HG03135 (cell line): ENCODE measurements around the gene FRMD3.

Experiments
- ATAC-seq: cut with Tn5 transposase; IDR thresholded peaks from one replicate; pipeline ENCODE4 v1.9.1; 2021; ENCODE audit warnings: mild to moderate bottlenecking, moderate library complexity; ENCODE audit not compliant: unreplicated experiment

FRMD3 gene

DNA sequence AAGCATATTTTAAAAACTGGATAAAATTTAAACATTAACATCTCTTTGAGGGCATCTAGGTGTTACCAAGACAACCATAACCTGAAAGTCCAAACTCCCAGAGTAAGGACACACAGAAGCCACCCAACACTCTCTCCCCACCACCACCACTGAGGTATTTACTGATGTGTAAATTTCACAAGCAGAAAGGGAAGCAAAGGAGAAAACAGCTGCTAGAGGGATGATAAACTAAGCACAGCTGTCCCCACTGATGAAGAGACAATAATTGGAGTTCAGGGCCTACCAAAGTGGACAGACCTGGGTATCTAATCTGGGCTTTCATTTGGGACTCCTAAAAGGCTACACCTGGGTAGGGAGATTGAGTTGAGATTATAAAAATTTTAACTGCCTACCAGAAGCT, 63.6 kb downstream of the FRMD3 start:
- ATAC-seq, result no peak

DNA sequence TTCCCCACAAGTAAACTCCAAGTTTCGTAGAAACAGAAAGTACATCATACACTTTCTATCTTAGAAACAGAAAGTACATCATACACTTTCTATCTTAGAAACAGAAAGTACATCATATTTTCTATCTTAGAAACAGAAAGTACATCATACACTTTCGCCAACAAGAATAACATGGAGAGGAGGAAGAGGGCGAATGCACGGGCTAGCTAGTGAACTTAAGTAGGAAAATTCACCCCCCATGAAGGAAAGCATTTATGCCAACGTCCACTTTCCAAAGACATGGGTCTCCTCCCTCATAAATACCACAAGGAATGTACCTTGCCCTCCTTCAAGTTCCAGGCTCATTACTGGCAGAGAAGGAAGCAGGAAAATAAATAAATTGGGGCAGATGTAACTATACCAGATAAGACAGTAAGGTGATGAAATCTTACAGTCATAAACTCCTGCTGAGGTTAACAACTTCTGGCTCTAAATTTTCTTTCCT, 64.7 kb downstream of the FRMD3 start:
- peak; percentile 89 for ATAC-seq

DNA sequence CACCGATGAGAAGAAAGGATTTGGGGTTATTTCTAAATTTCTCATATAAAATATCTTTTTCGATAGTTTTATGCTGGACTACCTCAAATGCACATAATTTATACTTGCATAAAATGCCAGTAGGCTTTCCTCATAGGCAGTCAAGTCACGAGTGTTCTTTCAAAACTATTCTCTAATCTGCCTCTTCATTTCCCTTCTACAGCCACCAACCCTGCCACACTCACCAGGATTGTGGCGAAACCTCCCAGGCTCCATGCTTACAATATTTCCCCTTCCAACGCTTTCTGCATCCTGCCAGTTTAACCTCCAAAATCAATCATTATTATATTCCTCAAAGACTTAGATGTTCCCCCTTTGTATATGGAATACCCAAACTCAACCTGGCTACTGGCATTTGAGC, 65.4 kb downstream of the FRMD3 start:
- ATAC-seq, result no peak

DNA sequence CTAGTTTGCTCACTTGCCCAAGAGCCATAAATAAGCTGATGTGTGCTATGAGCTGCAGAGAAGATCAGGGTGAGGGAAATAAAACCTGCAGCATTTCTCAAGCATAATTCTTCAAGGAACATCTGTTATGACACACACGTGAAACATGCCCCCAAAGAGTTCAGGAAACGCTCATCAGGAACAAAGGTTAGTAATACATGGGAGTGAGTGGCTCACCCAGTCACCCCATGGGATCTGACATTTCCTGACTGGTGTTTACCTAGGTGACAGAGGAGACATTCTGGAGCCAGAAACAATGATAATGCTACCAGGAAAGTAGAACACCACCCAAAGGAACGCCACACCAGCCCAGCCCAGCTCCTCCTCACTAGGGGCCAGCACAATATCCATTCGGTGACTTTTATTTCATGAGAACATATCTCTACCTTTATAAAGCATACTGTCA, 66.0 kb downstream of the FRMD3 start:
- ATAC-seq, result no peak

DNA sequence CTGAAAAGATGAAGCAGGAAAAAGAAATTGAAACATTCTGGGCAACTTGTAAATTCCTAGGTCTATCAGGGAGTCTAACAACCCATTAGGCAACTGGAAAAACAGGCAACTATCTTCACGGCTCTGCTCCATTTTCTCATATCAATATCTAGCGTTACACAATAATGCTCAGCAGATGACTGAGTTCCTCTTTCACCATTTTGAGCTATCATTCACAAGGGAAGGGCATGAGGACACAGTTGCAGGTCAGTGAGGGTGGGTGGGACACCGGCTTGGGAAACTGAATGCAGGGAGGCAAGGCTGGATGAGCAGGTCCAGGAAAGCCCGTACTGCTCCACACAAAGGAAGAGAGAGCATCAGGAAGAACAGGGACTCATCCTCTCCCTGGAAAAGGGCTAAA, 67.0 kb downstream of the FRMD3 start:
- no peak for ATAC-seq

DNA sequence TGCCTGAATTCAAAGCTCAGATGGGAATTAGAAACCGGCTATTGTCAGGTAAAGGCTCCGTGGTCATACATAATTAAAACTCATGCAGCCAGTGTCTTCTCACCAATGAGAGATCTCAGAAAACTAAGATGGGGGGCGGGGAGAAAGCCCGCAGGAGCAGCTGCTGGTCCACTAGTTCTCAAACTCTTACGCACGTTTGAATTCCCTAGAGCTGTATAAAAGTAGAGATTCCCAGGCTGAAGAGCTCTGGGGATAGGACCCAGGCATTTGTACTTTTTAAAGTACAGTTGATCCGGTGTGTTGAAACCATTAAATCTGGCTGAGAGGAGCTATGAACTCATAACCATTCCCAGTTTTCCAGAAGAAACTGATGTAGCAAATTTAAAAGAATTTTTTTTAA, 68.5 kb downstream of the FRMD3 start:
- no peak for ATAC-seq

DNA sequence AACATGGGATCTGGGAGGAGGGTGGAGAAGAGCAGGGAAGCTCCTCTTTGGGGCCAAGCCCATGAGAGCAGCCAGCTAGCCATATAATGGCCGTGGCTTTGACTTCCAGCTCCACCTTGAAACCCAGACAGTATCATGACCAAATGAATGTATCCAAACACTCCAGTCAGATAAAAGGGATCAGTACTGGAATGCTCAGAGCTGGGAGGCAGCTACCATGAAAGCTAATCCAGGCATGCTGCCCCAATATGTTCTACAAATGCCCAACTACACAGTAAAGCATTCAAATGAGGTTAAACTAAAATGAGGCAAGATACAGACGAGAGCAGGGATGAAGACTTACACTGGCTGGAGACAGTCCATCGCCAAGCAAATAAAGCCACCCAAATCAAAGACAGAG, 69.4 kb downstream of the FRMD3 start:
- no peak for ATAC-seq

DNA sequence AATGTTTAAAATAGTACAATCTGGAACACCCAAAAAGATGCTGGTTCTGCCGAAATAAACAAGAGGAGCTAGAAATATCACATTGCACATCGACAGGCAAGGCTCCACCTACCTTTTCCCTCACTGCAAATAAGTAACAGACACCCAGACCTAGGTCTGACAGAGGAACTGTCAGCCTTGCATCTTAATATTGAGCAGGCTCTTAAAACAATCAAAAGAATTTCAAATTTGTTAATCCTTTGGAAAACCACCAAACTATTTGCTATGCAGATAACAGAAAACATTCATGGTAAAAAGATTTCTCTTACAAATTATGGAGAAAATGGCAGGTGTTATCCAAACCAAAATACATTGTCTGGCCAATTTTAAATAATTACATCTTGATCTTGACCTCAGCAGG, 71.3 kb downstream of the FRMD3 start:
- no peak for ATAC-seq

DNA sequence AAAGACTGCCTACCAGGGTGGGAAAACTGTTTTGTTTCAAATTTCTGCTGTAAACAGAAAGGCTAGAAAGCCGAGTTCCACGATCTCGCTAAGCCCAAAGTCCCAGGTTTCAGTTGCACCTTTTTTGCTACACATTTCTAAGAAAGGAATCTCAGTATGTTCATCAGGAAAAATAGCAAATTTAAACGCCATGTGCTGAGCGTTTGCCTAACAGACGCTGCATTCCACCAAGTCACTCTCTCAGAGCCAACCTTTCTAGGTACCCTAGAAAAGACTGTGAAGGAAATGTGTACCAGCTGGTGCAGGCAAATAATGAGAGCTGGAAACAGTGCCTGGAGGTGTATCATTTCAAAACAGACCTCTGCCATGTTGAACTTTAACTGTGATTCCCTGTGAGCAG, 71.8 kb downstream of the FRMD3 start:
- ATAC-seq, result no peak

DNA sequence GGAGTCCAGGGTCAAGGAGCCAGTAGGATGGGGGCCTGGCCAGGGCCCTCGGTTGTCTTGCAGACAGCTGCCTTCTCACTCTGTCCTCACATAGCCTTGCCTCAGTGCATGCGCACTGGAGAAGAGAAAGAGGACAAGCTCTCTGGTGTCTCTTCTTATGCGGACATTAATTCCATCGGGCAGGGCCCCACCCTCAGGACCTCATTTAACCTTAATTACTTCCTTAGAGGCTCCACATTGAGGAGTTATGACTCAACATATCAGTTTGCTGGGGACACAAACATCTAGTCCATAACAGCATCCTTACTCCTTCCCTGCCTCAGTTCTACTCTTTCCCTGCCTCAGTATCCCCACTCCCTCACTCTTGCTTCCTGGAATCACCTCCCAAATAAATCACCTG, 78.4 kb downstream of the FRMD3 start:
- ATAC-seq, result no peak

DNA sequence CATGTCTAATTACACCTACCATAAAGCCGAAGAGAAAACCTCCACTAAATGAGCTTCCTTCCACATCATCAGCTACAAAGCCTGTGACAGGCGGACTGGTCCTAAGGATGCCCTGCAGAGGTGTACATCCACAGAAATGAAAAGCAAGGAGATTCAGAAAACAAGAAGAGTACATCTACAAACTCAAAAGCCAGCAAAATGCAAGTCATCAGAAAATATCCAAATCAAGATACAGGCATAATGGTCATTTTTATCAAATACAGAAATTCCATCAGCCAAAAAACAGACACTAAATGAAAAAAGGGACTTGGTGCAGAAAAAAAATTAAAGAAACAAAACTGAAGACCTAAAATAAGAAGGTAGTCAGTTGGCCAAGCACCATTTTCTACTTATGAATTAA, 79.7 kb downstream of the FRMD3 start:
- no peak for ATAC-seq

DNA sequence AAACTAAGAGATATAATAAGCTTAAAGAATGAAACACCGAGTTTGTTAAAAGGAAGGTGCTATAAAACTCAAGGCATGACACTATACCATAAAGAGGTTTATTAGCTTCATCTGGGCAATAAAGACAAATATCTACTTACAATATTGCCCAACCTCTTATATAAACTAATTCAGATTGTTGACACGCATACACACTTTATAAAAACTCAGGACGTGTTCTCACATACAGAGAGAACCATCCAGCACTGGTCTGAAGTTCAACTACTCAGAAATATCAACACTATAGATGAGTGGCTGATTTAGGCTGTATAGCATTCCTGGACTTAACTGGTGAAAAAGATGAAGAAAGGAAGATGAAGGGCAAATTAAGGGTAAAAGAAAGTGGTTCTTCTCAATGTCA, 81.2 kb downstream of the FRMD3 start:
- ATAC-seq, result no peak

DNA sequence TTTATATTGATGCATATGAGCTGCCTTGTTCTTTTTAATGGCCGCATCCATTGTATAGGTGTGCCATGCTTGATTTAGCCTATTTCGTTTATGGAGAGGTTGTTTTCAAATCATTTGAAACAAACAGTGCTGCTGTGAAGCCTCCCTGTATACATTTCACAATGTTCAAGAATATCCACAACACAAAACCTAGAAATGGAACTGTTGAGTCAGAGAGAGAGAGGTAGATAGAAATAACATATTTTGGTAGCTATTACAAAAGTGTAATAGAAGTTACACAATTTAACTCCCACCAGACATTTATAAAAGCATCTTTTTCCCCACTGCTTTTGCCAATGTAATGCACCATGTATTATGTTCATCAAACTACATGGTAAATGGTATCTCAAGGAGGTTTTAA, 82.0 kb downstream of the FRMD3 start:
- no peak for ATAC-seq

DNA sequence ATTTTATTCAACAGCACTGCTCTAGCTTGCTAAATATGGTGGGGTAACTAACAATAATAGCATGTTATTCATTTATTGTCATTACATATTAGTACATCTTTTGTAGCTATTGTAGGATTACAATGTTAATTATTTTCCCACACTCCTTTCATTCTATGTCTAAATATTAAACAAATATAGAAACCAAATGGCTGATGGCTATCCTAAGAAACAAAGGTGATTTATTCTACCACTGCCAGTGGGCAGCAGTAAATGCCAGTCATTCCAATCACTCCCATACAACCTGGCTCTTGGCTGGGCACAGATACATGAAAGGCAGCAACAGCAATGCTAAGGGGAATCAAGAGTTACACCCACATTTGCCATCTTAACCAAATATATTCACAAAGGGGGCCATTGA, 84.1 kb downstream of the FRMD3 start:
- ATAC-seq, result no peak

DNA sequence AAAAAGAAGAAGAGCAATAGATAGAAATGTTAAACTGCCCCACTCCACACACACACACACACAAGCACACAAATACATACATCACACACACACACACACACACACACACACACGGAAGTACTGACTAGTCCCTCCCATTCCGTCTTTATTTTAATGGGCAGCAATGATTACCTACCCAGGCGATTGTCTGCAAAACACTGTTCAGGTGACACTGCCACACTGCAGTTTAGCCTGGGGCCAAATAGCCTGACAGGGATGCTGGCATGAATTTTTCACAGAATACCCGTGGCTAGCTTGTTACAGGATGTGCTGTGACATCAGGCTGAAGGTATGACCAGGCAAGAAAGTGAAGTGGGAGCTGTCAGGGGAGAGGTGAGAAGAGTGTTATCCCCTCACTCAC, 86.9 kb downstream of the FRMD3 start:
- no peak for ATAC-seq

DNA sequence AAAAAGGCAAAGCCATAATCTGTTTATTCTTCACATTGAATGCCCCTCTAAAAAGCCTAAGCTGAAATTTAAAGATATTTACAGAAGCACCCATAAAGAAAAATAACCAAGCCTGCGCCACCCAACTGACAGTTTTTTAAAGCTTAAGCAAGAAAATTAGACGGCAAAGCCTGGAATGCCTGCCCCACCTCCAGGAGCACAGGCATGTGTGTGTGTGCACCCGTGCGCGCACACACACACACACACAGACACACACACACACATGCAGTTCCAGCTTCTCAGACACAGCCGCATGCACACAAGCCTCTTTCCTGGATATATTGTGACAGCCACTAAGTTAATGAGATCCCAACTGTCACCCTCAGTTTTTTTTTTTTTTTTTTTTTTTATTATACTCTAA, 88.2 kb downstream of the FRMD3 start:
- ATAC-seq, result no peak

DNA sequence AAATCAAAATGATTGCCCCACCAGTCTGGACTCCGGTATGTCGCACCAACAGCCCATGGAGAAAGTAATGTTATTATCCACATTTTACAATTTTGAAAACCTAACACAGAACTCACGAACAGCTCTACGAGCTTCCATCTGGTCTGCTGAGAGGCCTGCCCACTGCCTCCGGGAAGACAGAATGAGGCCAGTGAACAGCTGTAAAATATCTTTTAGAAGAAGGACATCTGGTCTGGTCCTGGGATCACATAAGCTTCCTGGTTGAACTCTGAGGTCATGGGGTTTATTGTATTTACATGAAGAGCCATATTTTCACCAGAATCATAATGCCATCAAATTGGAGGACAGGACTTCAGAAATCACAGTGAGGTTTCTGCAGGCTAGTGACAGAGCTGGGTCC, 89.0 kb downstream of the FRMD3 start:
- no peak for ATAC-seq

DNA sequence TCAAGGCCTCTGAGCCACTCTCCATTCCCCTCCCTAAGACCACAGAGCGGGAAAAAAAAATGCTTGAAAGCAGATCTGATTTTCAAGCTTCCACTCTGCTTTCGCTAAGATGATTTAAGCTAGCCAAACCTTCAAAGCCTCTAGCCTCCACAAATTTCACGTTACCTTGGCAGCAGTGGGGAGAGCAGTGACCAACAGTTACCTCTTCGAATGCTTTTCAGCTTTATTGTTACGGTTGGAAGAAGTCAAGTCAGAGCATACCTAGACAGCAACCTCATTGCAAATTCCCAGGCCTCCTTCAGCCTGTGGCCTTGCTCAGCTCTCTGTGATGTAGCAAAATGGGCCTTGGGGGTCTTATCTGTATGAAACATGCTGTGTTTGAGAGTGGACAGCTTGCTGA, 89.6 kb downstream of the FRMD3 start:
- ATAC-seq, result no peak

DNA sequence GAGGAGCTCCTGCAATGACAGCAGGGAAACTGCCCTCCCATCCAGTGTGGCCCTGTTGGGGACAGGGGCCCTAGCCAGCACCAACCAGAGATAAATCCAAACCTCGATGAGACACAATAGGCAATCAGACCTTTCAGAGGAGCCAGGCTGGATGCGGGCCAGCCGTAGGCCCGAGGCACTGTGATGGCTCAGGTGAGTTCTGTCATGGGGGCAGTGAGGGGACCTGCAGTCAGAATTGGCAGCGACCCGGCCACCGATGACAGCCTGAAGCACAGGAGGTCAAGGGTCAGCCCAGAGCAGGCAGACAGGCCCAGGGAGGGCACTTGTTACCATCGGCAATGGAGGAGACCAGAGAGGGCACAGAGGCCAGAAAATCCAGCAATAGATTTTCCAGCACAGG, 90.8 kb downstream of the FRMD3 start:
- ATAC-seq, result no peak

DNA sequence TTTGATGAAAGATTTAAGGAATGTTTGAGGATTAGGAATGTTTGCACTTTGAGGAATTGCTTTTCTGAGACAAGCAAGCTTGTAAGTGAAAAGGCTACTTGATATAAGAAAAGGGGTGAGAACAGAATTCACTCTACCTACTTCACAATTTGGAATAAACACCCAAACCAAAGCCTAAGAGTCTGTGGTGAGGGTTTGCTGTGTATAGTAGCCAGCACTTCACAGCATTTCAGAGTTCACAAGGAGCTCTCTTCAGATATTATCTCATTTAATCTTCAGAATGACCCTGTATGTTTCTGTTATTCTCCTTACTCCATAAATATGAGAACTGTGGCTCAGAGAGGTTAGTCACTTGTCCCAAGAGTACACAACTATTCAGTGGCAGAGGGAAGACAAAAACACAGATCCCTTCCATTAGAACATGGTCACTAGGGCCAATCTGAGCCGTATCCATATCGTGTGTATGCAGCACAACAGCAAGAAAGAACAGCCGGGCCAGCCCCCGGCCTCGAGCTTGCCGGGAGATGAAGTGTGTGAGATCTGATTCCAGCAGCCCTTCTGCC, 92.4 kb downstream of the FRMD3 start:
- no peak for ATAC-seq

DNA sequence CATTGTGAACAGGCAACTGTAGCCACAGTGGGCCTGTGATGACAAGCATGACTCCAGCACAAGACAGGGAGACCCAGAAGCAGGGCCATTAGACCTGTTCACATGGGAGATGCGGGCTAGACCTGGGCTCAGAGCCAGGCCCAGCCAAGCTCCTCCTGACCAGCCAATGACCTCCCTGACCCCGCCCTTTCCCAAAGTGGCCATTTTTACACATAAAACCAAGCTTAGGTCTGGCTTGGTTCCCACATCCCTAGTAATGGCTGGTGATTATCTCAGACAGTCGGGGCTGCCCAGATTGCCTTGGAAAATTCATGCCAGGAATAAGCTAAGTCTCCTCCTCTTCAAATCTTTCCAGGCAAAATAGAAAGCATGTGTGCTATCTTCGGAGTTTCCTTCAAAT, 94.1 kb downstream of the FRMD3 start:
- ATAC-seq, result no peak

DNA sequence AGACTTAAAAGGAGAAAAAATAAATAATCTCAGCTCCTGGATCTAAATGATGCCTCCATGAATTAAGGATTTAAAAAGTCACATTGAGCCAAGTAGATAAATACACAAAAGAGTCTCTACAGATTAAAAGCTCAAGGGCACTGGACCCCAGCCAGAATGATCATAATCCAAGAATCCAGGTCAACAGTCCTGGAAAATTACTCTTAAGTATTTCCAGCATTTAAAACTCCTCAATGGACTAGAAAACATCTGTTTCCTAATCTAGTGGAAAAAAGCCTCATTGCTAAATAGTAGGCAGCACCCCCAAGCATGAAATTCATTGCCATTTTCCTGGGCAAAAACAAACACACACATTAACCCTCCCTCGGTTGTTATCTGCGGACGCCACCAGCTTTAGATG, 96.8 kb downstream of the FRMD3 start:
- no peak for ATAC-seq

DNA sequence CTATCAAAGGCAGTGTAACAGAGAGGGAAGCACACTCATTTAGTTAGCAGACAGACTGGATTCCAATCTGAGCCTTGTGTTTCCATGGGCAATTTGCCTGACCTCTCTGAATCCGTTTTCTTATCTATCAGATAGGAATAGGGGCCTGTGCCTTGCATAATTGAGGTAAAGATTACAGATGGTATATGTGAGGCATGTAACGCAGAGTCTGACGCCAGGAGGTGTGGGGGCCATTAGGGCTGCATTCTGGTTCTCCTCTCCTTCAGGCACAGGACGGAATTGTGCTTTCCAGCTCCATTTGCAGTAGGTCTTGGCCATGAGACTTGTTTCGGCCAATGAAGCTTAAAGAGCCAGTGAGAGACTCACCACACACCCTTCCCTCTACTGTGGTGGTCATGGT, 97.6 kb downstream of the FRMD3 start:
- ATAC-seq, result no peak

DNA sequence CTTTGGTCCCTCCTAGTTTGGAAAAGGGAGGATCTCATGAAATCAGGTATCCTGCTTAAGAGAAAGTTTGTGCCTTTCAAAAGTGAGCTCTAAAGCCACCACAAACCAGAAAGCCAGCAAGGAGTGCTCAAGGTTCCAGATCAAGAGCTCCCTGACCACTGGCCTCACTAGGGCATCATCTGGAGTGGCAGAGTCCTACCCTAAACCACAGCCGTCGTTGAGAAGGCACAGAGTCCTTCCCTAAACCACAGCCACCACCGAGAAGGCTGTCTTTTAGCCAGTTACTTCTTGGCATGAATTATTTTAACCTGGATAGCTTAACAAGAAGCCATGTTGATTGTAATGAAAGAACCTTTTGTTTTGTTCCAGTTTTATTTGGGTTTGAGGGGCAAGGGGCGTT, 102.9 kb downstream of the FRMD3 start:
- ATAC-seq, result no peak
